ENCODE data around the gene VAC14.

DNA sequence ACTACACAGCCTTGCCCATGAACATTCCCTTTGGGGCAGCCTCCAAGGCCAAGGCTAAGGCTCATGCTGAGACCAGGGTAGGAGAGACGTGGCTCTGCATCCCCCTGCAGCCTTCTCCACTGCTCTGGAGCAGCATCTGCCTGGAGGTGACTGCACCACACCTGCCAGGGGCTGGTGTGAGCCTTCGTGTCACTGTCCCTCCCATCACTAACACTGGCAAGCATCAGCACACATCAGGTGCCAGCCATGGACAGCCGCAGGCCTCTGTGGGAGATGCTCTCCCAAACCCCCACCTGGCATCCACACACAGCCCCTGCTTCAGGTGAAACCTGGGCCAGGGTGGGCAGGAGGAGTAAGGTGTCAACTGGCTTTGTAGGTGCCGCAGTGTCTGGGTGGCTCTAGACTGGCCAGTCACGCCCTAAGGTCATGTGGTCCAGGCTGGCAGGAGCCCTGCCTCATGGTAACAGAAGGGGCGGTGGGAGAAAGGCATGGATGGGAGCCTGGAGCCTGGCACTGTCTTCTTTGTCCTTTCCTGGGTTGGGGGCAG is 97.0 kb downstream of the VAC14 start:
- TF ChIP-seq POLR2AphosphoS5 (IDR thresholded peaks at IDR 0.05; ENCODE audit: insufficient read depth in 1 of 2, low read depth in 1 of 2) (no peak), POLR2A (IDR thresholded peaks at IDR 0.05) (no peak)
- TF ChIP-seq, protein P1, sequence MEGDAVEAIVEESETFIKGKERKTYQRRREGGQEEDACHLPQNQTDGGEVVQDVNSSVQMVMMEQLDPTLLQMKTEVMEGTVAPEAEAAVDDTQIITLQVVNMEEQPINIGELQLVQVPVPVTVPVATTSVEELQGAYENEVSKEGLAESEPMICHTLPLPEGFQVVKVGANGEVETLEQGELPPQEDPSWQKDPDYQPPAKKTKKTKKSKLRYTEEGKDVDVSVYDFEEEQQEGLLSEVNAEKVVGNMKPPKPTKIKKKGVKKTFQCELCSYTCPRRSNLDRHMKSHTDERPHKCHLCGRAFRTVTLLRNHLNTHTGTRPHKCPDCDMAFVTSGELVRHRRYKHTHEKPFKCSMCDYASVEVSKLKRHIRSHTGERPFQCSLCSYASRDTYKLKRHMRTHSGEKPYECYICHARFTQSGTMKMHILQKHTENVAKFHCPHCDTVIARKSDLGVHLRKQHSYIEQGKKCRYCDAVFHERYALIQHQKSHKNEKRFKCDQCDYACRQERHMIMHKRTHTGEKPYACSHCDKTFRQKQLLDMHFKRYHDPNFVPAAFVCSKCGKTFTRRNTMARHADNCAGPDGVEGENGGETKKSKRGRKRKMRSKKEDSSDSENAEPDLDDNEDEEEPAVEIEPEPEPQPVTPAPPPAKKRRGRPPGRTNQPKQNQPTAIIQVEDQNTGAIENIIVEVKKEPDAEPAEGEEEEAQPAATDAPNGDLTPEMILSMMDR (IDR thresholded peaks at IDR 0.05): no peak

All from vagina (tissue), 2 donors.